HG02840 (cell line): ENCODE measurements around the gene HTRA1.

ENCODE experiments used
- ATAC-seq: cut with Tn5 transposase; IDR thresholded peaks from one replicate; pipeline ENCODE4 v1.9.1; 2021; ENCODE audit warnings: mild to moderate bottlenecking, moderate library complexity, moderate number of reproducible peaks; ENCODE audit not compliant: unreplicated experiment, low FRiP score

Gene HTRA1

DNA sequence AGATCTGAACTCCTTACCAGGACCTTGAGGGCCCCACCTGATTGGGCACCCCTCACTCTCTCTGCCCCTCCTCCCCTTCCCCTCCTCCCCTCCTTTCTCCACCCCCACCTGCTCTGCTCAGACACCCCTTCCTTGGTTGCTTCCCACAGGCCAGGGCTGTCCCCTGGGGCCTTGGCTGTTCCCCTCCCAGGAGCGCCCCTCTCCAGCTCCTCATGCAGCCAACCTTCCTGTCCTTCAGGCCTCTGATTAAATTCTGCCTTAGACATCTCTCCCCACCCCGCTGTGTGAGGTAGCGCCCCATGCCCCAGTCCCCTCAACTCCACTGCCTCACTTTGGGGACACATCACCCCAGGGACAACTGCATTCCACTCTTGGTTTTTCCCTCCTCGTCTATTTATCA lies 32.4 kb downstream of the HTRA1 start:
- ATAC-seq = no peak

DNA sequence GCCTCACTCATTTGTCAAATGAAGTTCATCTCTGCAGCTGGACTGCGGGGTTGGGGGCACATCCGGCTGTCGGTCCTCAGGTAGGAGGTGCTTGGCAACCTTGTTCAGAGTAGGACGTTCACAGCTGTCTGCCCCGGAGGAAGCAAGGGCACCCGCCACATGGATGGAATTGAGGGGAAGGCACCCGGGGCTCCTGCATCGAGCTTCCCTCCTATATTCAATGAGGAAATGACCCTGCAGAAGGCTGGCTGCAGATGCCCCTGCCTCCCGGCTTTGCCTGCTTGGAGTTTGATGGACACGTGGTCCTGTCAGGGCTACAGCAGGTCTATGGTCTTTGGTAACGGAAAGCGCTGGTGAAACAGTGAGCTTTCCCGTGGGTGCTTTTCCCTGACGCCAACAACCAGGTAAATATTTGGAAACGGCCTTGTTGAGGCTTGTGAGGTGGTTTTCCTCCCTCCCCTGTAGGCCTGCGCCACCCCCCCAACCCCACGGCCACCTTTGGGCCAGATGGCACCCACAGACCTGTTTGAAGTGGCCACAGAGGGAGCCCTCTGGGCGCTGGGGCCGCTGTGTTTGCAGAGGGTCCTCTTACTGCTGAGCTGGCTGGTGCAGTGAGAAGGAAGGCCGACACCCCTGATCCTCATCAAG lies 32.9 kb downstream of the HTRA1 start:
- ATAC-seq = no peak

DNA sequence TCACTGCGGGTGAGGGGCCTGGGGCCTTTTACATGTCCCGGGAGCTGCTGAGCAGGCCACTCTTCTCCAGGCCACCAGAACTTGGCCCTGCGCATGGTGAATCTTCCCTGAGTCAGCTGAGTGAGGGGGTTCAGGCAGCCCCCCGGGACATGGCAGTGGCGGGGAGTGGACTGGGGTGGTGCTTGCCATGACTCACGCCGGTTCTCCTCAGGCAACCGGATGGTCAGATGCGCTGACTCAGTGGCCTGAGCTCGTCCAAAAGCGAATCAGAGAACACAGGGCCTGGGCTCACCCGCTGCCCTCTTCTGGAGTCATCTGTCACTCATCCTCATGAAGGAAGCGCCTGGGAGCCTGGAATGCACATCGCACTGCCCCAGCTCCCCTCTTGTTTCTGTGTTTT lies 33.5 kb downstream of the HTRA1 start:
- ATAC-seq = no peak

DNA sequence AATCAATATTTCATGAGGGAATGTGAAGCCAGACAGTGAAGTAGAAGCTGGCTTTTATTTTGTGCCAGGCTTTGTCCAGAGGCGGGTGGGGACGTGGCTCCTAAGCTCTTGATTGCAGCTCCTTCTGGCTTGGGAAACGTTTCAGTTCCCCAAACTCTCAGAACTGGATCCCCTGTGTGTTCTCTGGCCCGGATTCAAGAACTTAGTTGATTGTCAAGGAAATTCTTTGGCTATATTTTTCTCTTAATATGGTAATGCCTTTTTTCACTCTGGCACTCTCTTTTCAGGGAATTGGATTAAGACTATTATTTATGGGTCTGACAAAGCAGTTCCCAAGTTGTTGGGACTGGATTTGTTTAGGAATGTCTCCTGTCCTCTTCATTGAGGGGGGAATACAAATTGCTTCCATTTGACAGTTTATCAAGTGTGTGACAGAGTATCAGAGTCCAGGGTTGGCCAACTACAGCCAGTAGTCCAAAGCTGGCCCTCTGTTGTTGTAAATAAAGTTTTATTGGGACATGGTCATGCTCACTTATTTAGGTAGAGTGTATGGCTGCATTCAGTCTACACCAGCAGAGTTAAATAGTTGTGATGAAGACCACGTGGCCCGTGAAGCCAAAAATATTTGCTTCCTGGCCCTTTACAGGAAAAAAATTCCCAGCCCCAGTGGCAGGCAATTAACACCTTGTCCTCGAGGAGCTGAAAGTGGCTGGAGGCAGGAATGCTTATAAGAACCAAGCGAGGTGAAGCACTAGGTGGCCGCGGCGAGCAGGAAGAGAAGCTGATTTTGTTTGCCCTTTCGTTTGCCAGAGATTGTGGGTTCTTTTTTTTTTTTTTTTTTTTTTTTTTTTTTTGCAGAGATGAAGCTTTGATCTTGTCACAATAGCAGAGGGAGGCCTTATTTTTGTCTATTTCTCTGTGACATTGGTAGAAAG lies 34.3 kb downstream of the HTRA1 start:
- no peak for ATAC-seq

DNA sequence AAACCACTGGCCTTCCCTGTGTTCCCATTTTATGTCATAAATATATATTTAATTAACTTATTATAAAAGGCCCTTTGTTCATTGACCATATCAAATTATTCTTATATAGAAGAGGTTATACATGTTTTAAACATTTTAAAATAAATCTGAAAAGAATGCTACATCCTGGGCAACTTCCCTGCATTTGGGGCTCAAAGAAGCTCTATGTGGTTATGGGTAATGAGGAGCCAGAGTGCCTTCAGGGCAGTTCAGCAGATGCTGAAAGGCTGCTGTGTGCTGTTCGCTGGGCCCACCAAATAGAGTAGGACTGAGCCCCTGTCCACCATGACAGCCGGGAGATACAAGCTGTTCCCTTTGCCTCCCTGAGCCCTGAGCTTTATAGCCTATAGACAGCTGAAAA lies 35.9 kb downstream of the HTRA1 start:
- no peak for ATAC-seq

DNA sequence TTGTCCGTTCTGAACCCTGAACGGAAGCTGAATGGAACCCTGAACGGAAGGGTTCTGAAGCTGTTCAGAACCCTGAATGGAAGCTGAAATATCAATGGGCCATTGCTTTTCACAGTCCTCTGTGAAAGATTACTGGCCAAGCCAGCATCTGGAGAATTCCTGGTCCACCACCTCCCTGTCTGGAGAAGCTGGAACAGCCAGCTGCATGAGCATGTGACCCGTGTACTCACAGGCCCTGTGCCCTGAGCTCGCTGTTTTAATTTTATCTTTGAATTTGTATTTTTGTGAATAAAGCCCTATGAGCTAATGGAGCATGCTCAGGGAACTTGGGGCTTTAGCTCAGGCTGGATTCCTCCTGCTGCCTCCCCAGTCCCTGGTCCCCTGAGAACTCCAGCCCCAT lies 37.2 kb downstream of the HTRA1 start:
- ATAC-seq = no peak

DNA sequence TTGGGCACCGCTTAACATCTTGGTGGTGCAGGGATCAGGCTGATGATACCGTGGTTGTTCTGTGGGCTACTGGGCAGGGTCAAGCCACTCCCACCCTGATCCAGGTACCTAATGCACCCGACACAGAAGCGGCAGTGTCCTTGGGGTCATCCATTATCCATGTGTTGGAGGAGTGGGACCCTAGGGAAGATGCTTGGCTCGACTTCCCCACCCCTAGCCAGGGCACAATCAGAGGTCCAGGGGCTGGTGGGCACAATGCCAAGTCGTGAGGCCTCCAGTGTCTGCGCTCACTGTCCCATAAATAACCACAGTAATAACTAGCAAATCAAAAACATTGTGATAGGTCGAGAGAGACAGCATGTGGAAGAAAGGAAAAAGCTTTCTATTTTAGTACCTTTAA lies 37.7 kb downstream of the HTRA1 start:
- no peak for ATAC-seq

DNA sequence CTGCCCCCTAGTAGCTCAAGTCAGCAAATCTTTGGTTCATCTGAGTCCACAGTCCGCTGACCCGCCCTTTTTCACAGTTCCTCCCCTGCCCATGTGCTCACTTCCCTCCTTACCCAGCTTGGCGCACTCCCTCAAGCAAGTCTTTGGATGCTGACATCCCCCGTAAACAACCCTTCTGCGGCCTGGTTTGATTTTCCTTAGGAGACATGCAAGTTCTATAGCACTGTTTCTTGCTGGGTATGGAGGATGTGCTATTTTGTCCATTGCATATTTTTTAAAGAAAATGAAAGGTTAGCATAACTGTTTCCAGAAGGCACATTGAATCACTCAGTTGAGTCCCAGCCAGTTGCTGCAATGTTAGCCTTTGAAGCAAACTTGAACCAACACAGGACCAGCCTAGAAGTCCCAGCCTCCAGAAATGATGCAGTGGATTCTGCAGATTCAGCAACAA lies 38.2 kb downstream of the HTRA1 start:
- ATAC-seq = no peak

DNA sequence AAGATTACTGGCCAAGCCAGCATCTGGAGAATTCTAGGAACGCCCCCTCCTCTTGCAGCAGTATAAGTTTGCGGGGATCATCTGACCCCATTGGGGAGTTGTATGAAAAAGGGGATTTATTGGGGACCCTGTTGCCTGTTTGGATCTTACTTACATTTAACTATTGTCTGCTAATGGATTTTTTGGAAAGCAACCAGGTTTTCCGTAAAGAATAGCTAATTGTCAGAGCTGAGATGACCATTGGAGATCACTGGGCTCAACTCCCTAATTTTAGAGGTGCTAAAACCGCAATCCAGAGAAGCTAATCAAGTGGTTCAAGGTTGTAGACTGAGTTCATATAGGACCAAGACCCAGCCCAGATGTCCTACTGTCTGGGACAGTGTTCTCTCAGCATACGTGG lies 38.8 kb downstream of the HTRA1 start:
- no peak for ATAC-seq

DNA sequence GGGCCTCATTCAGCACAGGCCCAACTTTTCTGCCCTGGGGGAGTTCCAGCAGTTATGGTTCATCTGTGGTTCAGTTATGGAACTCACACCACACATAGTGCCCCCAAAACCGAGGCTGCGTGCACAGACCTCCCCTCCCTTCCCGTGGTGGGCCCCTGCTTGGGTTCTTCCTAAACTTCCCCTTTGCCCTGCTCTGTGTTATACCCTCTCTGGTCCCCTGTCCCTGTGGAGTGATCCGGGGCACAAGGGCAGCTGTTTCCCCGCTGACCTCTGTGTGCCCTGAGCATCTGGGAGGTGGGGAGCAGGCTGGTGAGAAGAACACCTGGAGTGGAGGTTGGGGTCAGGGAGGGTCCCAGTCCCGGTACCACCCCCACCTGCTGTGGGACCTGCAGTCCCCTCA lies 39.4 kb downstream of the HTRA1 start:
- ATAC-seq = no peak

DNA sequence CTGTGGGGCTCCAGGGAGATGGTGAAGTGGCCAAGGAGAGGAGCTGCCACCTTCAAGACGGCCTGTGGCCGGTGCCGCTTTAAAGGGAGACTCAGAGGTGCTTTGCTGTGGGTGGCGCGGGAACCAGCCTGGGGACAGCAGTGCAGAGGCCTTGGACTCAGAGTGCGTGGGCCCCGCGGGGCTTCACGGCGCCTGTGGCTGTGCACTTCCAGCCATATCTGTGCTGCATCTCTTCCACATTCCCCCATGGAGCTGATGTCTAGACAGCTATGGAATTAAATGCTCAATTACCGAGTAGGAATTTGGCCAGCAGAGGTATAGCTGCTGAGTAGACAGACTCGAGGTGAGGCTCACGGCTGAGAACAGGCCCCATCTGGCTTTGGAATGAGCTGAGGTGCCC lies 41.7 kb downstream of the HTRA1 start:
- ATAC-seq = no peak

DNA sequence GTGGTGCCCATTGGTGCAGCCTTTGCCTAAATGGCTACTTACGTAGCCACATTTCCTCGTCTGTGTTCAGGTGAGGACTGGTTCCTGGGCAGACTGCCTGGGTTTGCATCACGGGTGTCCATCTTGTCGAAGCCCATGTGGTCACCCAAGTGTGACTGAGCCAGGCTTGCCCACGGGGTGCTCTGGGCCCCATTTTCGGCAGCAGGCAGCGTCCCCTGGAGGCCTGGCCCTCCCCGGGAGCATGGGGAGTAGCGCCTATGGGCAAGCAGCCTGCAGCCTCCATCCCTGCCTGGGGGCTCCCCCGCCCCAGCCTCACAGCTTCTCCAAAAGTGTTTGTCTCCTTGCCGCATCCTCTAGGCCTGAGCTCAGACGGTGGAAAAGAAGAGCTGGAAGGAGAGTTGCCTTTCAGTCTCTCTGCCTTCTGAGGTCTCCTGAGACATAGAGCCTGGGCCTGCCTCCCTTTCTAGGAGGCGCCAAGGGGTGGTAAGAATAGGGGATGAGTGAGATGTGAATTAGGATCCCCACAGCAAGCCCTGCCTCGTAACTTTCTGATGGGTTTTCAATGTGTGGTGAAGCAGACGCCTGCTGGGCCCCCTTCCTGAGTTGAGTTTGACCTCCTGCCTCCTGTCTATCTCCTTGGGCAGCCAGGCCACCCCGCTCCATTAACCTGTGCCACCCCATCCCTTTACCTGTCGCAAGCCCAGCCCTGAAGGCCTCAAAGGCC lies 42.7 kb downstream of the HTRA1 start:
- ATAC-seq = no peak

DNA sequence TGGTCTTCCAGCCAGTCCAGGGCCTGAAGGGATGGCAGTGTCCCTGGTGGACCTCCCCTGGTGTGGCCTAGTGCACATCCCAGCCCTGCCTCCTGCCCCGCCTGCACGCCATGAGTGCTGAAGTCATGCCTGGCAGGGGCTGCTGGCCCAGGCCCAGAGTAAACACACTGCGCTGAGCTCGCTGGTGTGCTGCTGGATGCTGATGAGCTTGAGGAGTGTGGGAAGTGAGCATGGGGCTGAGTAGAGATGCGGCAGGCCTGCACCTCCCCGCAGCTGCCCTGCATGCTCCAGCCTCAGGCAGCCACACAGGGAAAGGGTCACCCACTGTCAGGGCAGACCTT lies 43.2 kb downstream of the HTRA1 start:
- no peak for ATAC-seq

DNA sequence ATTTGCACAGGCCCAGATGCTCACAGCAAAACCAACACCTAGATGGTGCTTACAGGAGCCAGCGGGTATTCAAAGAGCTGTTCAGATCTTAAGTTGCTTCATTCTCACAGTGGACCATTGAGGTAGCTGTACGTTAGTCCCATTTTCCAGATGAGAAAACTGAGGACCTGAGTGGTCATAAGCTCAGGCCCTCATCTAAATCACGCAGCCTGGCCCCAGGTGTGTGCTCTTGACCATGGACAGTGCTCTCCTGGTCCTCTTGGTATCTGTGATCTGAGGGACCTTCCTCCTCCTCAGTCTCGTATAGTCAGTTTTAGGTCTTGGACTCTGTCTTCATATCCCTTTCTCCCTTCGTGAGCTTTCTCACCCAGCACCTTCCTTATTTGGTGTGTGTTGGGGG lies 43.7 kb downstream of the HTRA1 start:
- no peak for ATAC-seq

DNA sequence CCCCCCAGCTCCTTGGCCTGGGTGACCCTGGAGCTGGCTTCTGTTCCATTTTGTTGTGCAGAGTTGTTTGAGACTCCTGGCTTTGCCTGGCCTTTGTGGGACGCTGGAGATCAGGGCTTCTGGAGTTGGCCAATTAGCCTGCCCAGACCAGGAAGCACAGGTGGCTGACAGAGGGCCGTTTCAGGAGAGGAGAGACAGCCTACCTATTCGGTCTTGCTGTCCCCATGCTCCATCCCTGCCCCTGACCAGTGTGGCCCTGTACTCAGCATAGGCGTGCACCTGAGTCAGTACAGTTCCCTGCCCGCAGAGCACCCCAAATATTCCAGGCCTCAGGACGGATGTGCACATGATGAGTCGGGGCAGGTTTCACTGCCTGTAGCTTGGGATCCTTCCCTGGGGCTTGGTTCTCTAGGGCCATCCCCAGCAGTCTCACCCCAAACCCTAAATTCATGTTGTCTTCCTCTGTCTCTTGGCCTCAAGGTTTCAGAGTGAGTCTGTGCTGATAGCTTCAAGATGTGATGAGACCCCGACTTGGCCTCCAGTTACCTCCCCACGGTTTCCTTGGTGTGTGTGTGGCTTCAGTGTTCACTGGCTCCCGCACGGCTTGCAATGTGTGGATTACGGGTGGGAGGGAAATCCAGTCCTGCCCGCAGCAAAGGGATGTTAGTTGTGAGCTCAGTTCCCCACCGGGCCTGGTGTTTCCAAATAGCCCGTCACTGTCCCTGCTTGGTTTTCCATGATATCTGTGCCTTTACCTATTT lies 44.7 kb downstream of the HTRA1 start:
- ATAC-seq = no peak

DNA sequence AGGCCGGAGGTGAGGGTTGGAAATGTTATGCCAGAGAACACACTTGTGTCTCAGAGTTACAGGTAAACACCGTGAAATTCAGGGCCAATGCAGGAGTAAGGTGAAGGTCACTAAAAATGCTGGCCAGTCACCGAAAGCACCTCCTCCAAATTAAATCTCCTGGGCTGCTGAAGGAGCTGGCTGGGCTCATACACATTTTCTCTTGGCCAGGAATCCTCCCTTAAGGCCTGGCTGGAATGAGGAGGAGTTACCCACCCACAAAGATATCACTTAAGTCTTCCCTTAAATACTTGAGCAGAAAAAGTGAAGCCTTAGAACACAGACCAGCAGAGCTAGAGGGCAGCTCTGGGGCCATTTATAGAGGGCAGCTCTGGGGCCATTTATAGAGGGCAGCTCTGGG lies 46.3 kb downstream of the HTRA1 start:
- no peak for ATAC-seq

DNA sequence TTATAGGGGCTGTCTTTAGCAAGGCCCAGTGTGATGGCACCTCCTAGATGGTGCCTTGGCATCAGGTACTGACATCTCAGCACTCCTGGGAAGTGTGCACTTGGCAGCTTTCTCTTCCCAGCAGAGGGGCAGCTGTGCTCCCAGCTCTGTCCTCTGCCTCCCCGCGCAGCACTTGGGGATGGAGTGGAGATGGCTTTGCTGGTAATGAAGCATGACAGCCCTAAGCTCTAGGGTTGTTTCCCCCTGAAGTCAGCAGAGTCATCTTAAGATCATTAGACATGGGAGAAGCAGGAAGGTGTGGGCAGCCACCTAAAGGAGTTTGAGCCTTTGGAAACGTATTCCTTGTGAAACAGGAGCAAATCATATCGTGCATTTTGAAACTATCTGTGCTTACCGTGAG lies 46.7 kb downstream of the HTRA1 start:
- ATAC-seq = no peak

DNA sequence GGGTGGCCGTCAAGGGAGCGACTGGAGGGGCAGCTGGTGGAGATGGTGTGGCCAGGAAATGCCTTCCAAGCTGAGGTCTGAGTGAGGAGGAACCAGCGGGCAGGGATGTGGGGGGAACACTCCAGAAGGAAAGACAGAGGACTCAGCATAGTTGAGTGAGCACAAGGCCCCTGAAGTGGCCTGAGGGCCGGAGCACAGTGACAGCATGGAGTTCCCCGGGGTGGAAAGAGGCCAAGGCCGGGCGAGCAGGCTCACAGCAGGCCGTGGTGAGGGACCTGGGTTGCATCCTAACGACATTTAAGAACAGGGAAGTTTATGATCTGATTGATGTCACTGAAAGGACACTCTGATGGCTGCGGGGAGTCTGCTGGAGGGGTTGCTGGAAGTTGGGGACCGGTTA lies 48.0 kb downstream of the HTRA1 start:
- no peak for ATAC-seq

DNA sequence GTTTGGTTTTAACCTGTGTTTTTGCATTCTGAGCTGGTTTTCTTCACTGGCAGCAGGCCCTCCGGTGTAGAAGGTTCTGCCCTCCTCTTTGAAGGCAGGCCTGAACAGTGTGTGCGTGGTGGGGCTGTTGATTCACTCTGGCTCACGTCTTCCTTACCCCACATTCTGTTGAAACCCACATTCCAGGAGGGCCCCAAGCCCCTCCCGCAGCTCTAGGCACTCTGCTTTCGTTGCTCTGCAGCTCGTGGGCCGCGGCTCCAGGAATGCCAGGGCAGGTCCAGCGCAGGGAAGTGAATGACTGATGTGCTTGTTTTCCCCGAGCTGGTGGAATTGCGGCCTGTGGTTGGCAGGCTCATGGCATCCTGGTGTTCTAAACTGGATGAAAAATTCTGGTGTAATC lies 49.0 kb downstream of the HTRA1 start:
- no peak for ATAC-seq

DNA sequence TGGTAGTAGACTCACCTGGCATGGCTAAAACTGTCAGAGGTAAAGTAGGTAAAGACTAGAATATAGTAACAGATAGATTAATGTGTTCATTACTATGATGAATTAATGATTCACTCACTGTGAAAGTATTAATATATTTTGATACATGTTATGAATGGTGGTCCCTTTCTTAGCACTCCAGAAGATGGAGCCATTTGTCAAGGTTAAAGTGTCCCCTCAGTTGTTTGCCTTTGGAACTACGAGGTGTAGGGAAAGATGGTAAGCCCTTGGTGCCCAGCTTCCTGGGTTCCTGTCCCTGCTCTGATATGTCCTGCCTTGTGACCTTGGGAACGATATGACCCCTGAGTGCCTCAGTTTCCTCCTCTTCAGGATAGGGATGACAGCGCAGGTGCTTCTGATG lies 49.4 kb downstream of the HTRA1 start:
- ATAC-seq = no peak

DNA sequence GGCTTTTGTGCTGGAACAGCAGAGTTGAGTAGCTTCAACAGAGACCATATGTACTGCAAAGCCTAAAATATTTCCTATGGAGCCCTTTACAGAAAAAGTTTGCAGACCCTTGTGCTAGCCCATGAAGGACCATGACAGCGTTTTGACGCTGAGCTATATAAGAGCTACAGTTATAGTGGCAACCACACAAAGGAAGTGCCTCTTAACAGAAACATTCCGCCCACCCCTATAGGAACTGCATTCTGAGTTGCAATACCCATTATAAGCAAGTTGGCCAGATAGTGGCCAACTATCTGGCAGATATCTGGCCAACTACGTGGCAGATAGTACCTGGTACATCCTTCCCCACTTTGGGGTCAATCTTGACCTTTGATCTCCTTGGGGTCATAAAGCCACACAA lies 51.7 kb downstream of the HTRA1 start:
- no peak for ATAC-seq
